Gastroesophageal sphincter (tissue), 4 donors: ENCODE results near the gene CREBL2. TPM values are rescaled to one million over a fixed set of nuclear protein-coding genes. Genes with fewer than 3 reads are reported as not detected.
"Not testable (repeated sequence)": the region's sequence is repeated elsewhere in the genome, so short reads cannot be mapped to it uniquely, and the experiment has no call there.

Source experiments
- ATAC-seq: fragments of 150-250 bp; one replicate; pipeline ENCODE4 v1.9.1; 2016; ENCODE audit warnings: mild to moderate bottlenecking, moderate library complexity
- H3K27ac ChIP-seq, 4 donors: fragments of 200-600 bp; sonication (generic) in 3 of 4; 1 replicate in 3 of 4; 2 replicates in 1 of 4; pipeline ENCODE4 v1.5.1; 2016 to 2019
- H3K27me3 ChIP-seq: fragments of 200-600 bp; sonication (generic); one replicate; pipeline ENCODE4 v1.5.1; 2019
- H3K36me3 ChIP-seq, 2 donors: fragments of 200-600 bp; sonication (generic); one replicate each; pipeline ENCODE4 v1.5.1; 2019; ENCODE audit warnings: control low read depth in 1 of 2
- H3K4me1 ChIP-seq, 3 donors: fragments of 200-600 bp; sonication (generic); 1 replicate in 2 of 3; 2 replicates in 1 of 3; pipeline ENCODE4 v1.5.1; 2016 to 2019; ENCODE audit warnings: control low read depth in 2 of 3
- H3K4me3 ChIP-seq, 2 donors: fragments of 200-600 bp; sonication (generic); one replicate each; pipeline ENCODE4 v1.5.1; 2019; ENCODE audit warnings: mild to moderate bottlenecking in 1 of 2, moderate library complexity in 1 of 2
- H3K9me3 ChIP-seq, 3 donors: fragments of 200-600 bp; sonication (generic); one replicate each; pipeline ENCODE4 v1.5.1; 2017 to 2019; ENCODE audit warnings: control low read depth in 2 of 3
- CTCF ChIP-seq, 4 experiments: fragments of 200-600 bp in 2 of 4; fragments of 450-650 bp in 2 of 4; sonication (generic) in 1 of 4; IDR thresholded peaks; one replicate each; pipeline ENCODE4 v1.5.1; 2017 to 2019; ENCODE audit warnings: antibody characterized with exemption in 4 of 4, mild to moderate bottlenecking in 2 of 4, moderate library complexity in 2 of 4
- EP300 ChIP-seq: sonication (generic); formaldehyde crosslinking; IDR thresholded peaks from one replicate; pipeline ENCODE4 v1.6.1; 2017; ENCODE audit warnings: antibody characterized with exemption, mild to moderate bottlenecking
- POLR2A ChIP-seq, 2 donors: fragments of 450-650 bp; IDR thresholded peaks; one replicate each; pipeline ENCODE4 v1.6.1; 2017; ENCODE audit warnings: antibody characterized with exemption in 2 of 2, mild to moderate bottlenecking in 2 of 2, moderate library complexity in 1 of 2
- POLR2AphosphoS5 ChIP-seq: sonication (generic); formaldehyde crosslinking; IDR thresholded peaks from one replicate; pipeline ENCODE4 v1.6.1; 2017; ENCODE audit warnings: antibody characterized with exemption
- WGBS, 2 donors: methylation state at CpG; one replicate each; pipeline ENCODE4 v1.1.5; 2018; ENCODE audit warnings: low coverage in 1 of 2; 5-methylcytosine and 5-hydroxymethylcytosine counted together
- total RNA-seq, 4 donors: library from RNA; depleted of rRNA; stranded (reverse); fragments of >200 nt; gene quantifications; one replicate each; pipeline ENCODE4 v1.1.0, GENCODE V29; 2016

Gene CREBL2
- total RNA-seq, 4 donors from 2014 or later, result 46.3 to 66.6 (median 59.8) TPM

DNA sequence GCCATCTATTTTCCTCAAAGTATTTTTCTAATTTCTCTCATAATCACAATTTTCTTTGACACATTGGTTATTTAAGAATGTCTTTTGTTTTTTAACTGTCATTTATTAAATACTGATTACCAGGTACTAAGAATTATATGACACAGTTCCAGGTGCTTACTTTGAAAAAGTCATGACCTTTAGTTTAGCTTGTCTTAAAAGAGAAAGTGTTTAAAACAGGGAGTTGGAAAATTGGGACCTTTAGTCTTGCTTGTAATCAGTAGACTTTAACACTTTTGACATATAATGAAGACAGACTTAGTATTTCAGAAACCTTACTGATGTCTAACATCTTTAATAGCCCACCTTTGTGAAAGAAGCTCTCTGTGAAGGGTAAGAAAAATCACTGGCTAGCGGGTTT is 19.2 kb downstream of the CREBL2 start:
- no peak overlapping the region for H3K4me3 ChIP-seq
- 56 to 90% methylated on average over 1 of the region's 1 CpG for WGBS, 2 donors
- peaks cover 0 to 21% (median 0%) of the 10 kb centered on the region in 3 donors for H3K4me1 ChIP-seq
- no peak for ATAC-seq
- H3K27ac ChIP-seq, result no peak overlapping the region
- no peaks in the 10 kb centered on the region for H3K27me3 ChIP-seq
- no peak for TF ChIP-seq CTCF (IDR thresholded peaks at IDR 0.05)
- TF ChIP-seq POLR2A (IDR thresholded peaks at IDR 0.05), result no peak
- no peak for TF ChIP-seq POLR2AphosphoS5
- TF ChIP-seq EP300, result no peak
- H3K9me3 ChIP-seq, result no peaks in the 10 kb centered on the region
- H3K36me3 ChIP-seq, result peaks cover 0 to 12% of the 10 kb centered on the region in 2 donors

GRCh38 chr12:12635651-12636050 is 24.0 kb downstream of the CREBL2 start:
- H3K36me3 ChIP-seq, result peaks cover 0 to 60% of the 10 kb centered on the region in 2 donors
- H3K27ac ChIP-seq, result no peak overlapping the region
- H3K4me3 ChIP-seq, result no peak overlapping the region
- peaks cover 0 to 12% (median 0%) of the 10 kb centered on the region in 3 donors for H3K9me3 ChIP-seq
- H3K27me3 ChIP-seq, result no peaks in the 10 kb centered on the region
- TF ChIP-seq CTCF (IDR thresholded peaks at IDR 0.05) (no peak), POLR2A (IDR thresholded peaks at IDR 0.05) (no peak), EP300 (no peak), POLR2AphosphoS5 (no peak)
- H3K4me1 ChIP-seq, result peaks cover 0 to 6% (median 0%) of the 10 kb centered on the region in 3 donors
- ATAC-seq, result no peak
- WGBS, 2 donors, result 93 to 94% methylated on average over 10 to 12 of the region's 12 CpGs

GRCh38 chr12:12636641-12637040 is 25.0 kb downstream of the CREBL2 start:
- peaks cover 0 to 69% of the 10 kb centered on the region in 2 donors for H3K36me3 ChIP-seq
- no peak overlapping the region for H3K4me3 ChIP-seq
- H3K27ac ChIP-seq, result no peak overlapping the region
- TF ChIP-seq EP300 (no peak), POLR2AphosphoS5 (no peak), CTCF (IDR thresholded peaks at IDR 0.05) (no peak), POLR2A (IDR thresholded peaks at IDR 0.05) (no peak)
- H3K27me3 ChIP-seq, result no peaks in the 10 kb centered on the region
- H3K9me3 ChIP-seq, result peaks cover 0 to 12% (median 0%) of the 10 kb centered on the region in 3 donors
- ATAC-seq, result no peak
- WGBS, 2 donors, result 88% methylated on average over 1 of the region's 1 CpG; no CpG with 5 or more reads in 1 of the 2 donors
- no peaks in the 10 kb centered on the region for H3K4me1 ChIP-seq

DNA sequence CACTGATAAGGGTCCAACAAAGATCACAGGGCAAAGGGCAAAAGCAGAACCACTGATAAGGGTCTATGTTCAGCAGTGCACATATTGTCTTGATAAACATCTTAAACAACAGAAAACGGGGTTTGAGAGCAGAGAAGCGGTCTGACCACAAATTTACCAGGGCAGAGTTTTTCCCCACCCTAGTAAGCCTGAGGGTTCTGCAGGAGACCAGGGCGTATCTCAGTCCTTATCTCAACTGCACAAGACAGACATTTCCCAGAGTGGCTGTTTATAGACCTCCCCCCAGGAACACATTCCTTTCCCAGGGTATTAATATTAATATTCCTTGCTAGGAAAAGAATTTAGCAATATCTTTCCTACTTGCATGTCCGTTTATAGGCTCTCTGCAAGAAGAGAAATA is 28.3 kb downstream of the CREBL2 start:
- H3K4me1 ChIP-seq, H3K27me3 ChIP-seq, H3K27ac ChIP-seq, H3K4me3 ChIP-seq, ATAC-seq: not testable (repeated sequence)
- peaks cover 0 to 94% of the 10 kb centered on the region in 2 donors for H3K36me3 ChIP-seq
- 93 to 97% methylated on average over 4 of the region's 4 CpGs for WGBS, 2 donors
- H3K9me3 ChIP-seq, result peaks cover 0 to 12% (median 0%) of the 10 kb centered on the region in 3 donors

GRCh38 chr12:12641650-12642049 is 30.0 kb downstream of the CREBL2 start:
- H3K36me3 ChIP-seq, result peaks cover 0 to 78% of the 10 kb centered on the region in 2 donors
- no peaks in the 10 kb centered on the region for H3K27me3 ChIP-seq
- peaks cover 0 to 12% (median 0%) of the 10 kb centered on the region in 3 donors for H3K9me3 ChIP-seq
- H3K4me1 ChIP-seq, result no peaks in the 10 kb centered on the region
- no peak for ATAC-seq
- TF ChIP-seq POLR2A (IDR thresholded peaks at IDR 0.05) (no peak), EP300 (no peak), POLR2AphosphoS5 (no peak), CTCF (IDR thresholded peaks at IDR 0.05) (no peak)
- H3K4me3 ChIP-seq, result no peak overlapping the region
- no peak overlapping the region for H3K27ac ChIP-seq
- 88% methylated on average over 1 to 2 of the region's 2 CpGs for WGBS, 2 donors
